MCF 10A (cell line): Measurements from ENCODE around the gene CAMLG. TPM values are rescaled to one million over a fixed set of nuclear protein-coding genes. Genes with fewer than 3 reads are reported as not detected.
A peak's percentile ranks its signal among the peaks of the same experiment; 100 is the strongest.

Experiments
- BruUV-seq: library from RNA; stranded (reverse); fragments of 400-500 nt; replicated peaks from 2 replicates; lab custom pipeline; 2021; lab: Mats Ljungman, UMichigan
- CTCF ChIA-PET: fragments of 300-600 bp; sonication (Branson Sonifier 250); formaldehyde crosslinking; extraction: SDS; loops from one replicate; lab custom pipeline; 2021; ENCODE audit warnings: antibody characterized with exemption, inconsistent platforms; lab: Yijun Ruan, JAX
- POLR2A ChIA-PET: fragments of 300-600, 350-650 bp; sonication (Branson Sonifier 250); formaldehyde crosslinking; extraction: SDS; loops from one replicate; lab custom pipeline; 2020; ENCODE audit warnings: antibody characterized with exemption, inconsistent platforms; lab: Yijun Ruan, JAX
- DNase-seq: peaks from one replicate; pipeline ENCODE4 v3.0.0-alpha.2; 2018; ENCODE audit not compliant: unreplicated experiment
- H3K27ac Mint-ChIP-seq: one replicate; pipeline ENCODE4 v1.8.0; 2022; ENCODE audit warnings: mild to moderate bottlenecking, low read depth, mixed read lengths; ENCODE audit not compliant: unreplicated experiment
- H3K27me3 Mint-ChIP-seq: one replicate; pipeline ENCODE4 v1.8.0; 2022; ENCODE audit warnings: mixed read lengths; ENCODE audit not compliant: insufficient read depth, unreplicated experiment
- H3K36me3 Mint-ChIP-seq: one replicate; pipeline ENCODE4 v1.8.0; 2022; ENCODE audit warnings: mild to moderate bottlenecking, moderate library complexity, mixed read lengths; ENCODE audit not compliant: insufficient read depth, unreplicated experiment
- H3K4me1 Mint-ChIP-seq: one replicate; pipeline ENCODE4 v1.8.0; 2022; ENCODE audit warnings: mixed read lengths; ENCODE audit not compliant: insufficient read depth, unreplicated experiment
- H3K4me3 Mint-ChIP-seq: one replicate; pipeline ENCODE4 v1.8.0; 2022; ENCODE audit warnings: mild to moderate bottlenecking, moderate library complexity, mixed read lengths; ENCODE audit not compliant: unreplicated experiment
- H3K9me3 Mint-ChIP-seq: one replicate; pipeline ENCODE4 v1.8.0; 2022; ENCODE audit warnings: mixed read lengths; ENCODE audit not compliant: unreplicated experiment
- intact Hi-C: fragments of 100-400 bp; cut with micrococcal nuclease; formaldehyde crosslinking; loops from 2 replicates; pipeline ENCODE4 v1.14.1; 2022
- total RNA-seq: library from RNA; stranded (reverse); gene quantifications from 2 replicates; pipeline ENCODE4 v1.2.3, GENCODE V29; 2022
- TF ChIP-seq, protein P1 (sequence below): fragments of 200-600 bp; IDR thresholded peaks from one replicate; pipeline ENCODE4 v1.8.0; 2022; ENCODE audit warnings: antibody characterized with exemption, mild to moderate bottlenecking; ENCODE audit not compliant: unreplicated experiment

The CAMLG gene
- total RNA-seq, 1 experiment from 2014 or later = 41.8 TPM

GRCh38 chr5:134738963-134739661 lies 764 bp downstream of the CAMLG start:
- no peaks in the 10 kb centered on the region for H3K9me3 Mint-ChIP-seq
- CTCF ChIA-PET = interaction anchor here (0.6 to 5.3 kb wide), 34 partner anchors 9 to 1413 kb away, joined by 3 to 71 read pairs (median 3); partner anchors contain the start of genes DDX46, PCBD2 and SAR1B
- DNase-seq = peak; percentile 72
- peaks cover 17% of the 10 kb centered on the region for H3K4me1 Mint-ChIP-seq
- peak overlapping the region; percentile 97 for H3K4me3 Mint-ChIP-seq
- BruUV-seq = no TSS peak
- H3K27me3 Mint-ChIP-seq = no peaks in the 10 kb centered on the region
- peaks cover 34% of the 10 kb centered on the region for H3K36me3 Mint-ChIP-seq
- POLR2A ChIA-PET = interaction anchor here (0.6 to 11.8 kb wide), 38 partner anchors 9 to 741 kb away, joined by 3 to 156 read pairs (median 4); partner anchors contain the start of genes C5orf24, DDX46, PCBD2 and PPP2CA
- intact Hi-C loops = loop anchor here (1.0 to 5.0 kb wide), 6 partner anchors 19 to 212 kb away; partner anchors contain the start of genes DDX46, JADE2, PCBD2 and SEC24A
- H3K27ac Mint-ChIP-seq = peak overlapping the region; percentile 95
- TF ChIP-seq, protein P1, sequence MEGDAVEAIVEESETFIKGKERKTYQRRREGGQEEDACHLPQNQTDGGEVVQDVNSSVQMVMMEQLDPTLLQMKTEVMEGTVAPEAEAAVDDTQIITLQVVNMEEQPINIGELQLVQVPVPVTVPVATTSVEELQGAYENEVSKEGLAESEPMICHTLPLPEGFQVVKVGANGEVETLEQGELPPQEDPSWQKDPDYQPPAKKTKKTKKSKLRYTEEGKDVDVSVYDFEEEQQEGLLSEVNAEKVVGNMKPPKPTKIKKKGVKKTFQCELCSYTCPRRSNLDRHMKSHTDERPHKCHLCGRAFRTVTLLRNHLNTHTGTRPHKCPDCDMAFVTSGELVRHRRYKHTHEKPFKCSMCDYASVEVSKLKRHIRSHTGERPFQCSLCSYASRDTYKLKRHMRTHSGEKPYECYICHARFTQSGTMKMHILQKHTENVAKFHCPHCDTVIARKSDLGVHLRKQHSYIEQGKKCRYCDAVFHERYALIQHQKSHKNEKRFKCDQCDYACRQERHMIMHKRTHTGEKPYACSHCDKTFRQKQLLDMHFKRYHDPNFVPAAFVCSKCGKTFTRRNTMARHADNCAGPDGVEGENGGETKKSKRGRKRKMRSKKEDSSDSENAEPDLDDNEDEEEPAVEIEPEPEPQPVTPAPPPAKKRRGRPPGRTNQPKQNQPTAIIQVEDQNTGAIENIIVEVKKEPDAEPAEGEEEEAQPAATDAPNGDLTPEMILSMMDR = peak; percentile 36

GRCh38 chr5:134741052-134741451 lies 2.7 kb downstream of the CAMLG start:
- Mint-ChIP-seq H3K4me3 (no peak overlapping the region), H3K36me3 (peaks cover 53% of the 10 kb centered on the region), H3K27ac (no peak overlapping the region), H3K4me1 (peaks cover 17% of the 10 kb centered on the region), H3K27me3 (no peaks in the 10 kb centered on the region), H3K9me3 (no peaks in the 10 kb centered on the region)
- CTCF ChIA-PET = interaction anchor here (0.6 to 5.3 kb wide), 8 partner anchors 9 to 444 kb away, joined by 3 to 71 read pairs (median 4); partner anchors contain the start of gene DDX46
- no TSS peak for BruUV-seq
- POLR2A ChIA-PET = interaction anchor here (0.6 to 11.8 kb wide), 5 partner anchors 16 to 787 kb away, joined by 3 to 156 read pairs (median 16); partner anchors contain the start of genes DDX46, SEC24A and SKP1
- intact Hi-C loops = no loop called here
- TF ChIP-seq, protein P1 = no peak
- DNase-seq = no peak

DNA sequence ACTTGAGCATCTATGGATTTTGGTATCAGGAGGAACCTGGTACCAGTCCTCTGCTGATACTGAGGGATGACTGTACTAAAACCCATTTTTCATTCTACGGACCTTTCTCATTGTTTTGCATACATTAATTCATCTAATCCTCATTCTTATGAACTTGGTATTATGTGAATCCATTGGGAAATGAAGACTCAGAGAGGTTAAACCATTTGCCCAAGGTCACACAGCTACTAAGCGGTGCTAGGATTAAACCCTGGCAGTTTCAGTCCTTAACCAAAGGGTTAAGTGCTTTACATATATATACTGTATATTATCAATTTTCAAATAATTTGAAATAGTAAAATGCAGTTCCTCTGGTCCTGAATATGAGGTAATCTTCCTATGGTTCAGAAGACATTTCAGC lies 3.8 kb downstream of the CAMLG start:
- no peak for DNase-seq
- intact Hi-C loops = no loop called here
- BruUV-seq = no TSS peak
- no peak overlapping the region for H3K4me3 Mint-ChIP-seq
- no peaks in the 10 kb centered on the region for H3K27me3 Mint-ChIP-seq
- H3K9me3 Mint-ChIP-seq = no peaks in the 10 kb centered on the region
- H3K36me3 Mint-ChIP-seq = peaks cover 64% of the 10 kb centered on the region
- ChIA-PET CTCF (interaction anchor here (0.5 to 5.3 kb wide), 5 partner anchors 15 to 578 kb away, joined by 3 to 71 read pairs (median 4); partner anchors contain the start of gene DDX46), POLR2A (interaction anchor here (1.1 to 11.8 kb wide), 3 partner anchors 15 to 110 kb away, joined by 3 to 156 read pairs (median 38); partner anchors contain the start of genes DDX46 and SEC24A)
- TF ChIP-seq, protein P1 = no peak
- H3K4me1 Mint-ChIP-seq = peaks cover 17% of the 10 kb centered on the region
- no peak overlapping the region for H3K27ac Mint-ChIP-seq

- BruUV-seq = no TSS peak
Measured at GRCh38 chr5:134749415-134749814, 11.1 kb downstream of the CAMLG start.

More at GRCh38 chr5:134749415-134749814, 11.1 kb downstream of the CAMLG start:
- H3K36me3 Mint-ChIP-seq = peaks cover 63% of the 10 kb centered on the region
- no peaks in the 10 kb centered on the region for H3K27me3 Mint-ChIP-seq
- TF ChIP-seq, protein P1 = no peak
- POLR2A ChIA-PET = interaction anchor here (0.6 to 3.3 kb wide), 2 partner anchors 9 to 11 kb away, joined by 3 to 16 read pairs; partner anchors contain the start of genes CAMLG and DDX46
- H3K4me3 Mint-ChIP-seq = no peak overlapping the region
- DNase-seq = no peak
- no peaks in the 10 kb centered on the region for H3K4me1 Mint-ChIP-seq
- intact Hi-C loops = no loop called here
- H3K27ac Mint-ChIP-seq = no peak overlapping the region
- H3K9me3 Mint-ChIP-seq = no peaks in the 10 kb centered on the region
- CTCF ChIA-PET = interaction anchor here (0.6 to 3.0 kb wide), 6 partner anchors 8 to 338 kb away, joined by 3 to 12 read pairs (median 4); partner anchors contain the start of genes DDX46 and PCBD2
